ENCODE data around the gene DIAPH2. TPM values are rescaled to one million over a fixed set of nuclear protein-coding genes. Genes with fewer than 3 reads are reported as not detected.

DIAPH2 gene
- total and polyA plus RNA-seq, 2 of the 13 experiments (the other 11 are each of a cell fraction or from before 2014, with no cell fraction given), result 2.1 to 8.5 TPM

DNA sequence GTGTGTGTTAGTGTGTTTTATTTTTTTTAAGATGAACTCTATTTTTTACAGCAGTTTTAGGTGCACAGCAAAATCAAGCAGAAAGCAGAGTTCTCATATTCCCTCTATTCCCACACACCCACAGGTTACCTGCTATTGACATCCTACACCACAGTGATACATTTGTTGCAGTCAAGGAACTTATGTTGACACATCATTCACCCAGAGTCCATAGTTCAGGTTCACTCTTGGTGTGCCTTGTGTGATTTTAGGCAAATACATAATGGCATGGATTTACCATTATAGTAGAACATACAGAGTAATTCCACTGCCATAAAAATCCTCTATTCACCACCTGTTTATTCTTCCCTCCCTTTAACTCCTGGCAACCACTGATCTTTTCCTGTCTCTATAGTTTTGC, 28.7 kb downstream of the DIAPH2 start (continued):
- TF ChIP-seq MLLT10 (CRISPR knock-in tag; IDR thresholded peaks at IDR 0.05), result no peak
- TF ChIP-seq, protein P1, sequence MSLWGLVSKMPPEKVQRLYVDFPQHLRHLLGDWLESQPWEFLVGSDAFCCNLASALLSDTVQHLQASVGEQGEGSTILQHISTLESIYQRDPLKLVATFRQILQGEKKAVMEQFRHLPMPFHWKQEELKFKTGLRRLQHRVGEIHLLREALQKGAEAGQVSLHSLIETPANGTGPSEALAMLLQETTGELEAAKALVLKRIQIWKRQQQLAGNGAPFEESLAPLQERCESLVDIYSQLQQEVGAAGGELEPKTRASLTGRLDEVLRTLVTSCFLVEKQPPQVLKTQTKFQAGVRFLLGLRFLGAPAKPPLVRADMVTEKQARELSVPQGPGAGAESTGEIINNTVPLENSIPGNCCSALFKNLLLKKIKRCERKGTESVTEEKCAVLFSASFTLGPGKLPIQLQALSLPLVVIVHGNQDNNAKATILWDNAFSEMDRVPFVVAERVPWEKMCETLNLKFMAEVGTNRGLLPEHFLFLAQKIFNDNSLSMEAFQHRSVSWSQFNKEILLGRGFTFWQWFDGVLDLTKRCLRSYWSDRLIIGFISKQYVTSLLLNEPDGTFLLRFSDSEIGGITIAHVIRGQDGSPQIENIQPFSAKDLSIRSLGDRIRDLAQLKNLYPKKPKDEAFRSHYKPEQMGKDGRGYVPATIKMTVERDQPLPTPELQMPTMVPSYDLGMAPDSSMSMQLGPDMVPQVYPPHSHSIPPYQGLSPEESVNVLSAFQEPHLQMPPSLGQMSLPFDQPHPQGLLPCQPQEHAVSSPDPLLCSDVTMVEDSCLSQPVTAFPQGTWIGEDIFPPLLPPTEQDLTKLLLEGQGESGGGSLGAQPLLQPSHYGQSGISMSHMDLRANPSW (CRISPR knock-in tag; IDR thresholded peaks at IDR 0.05; ENCODE audit: borderline replicate concordance), result no peak
- no peak for TF ChIP-seq ZNF589 (CRISPR knock-in tag; conservative IDR thresholded peaks at IDR 0.05)
- no peak for TF ChIP-seq ZNF878 (CRISPR knock-in tag; IDR thresholded peaks at IDR 0.05)
- TF ChIP-seq GABPB1 (CRISPR knock-in tag; IDR thresholded peaks at IDR 0.05), result no peak
- TF ChIP-seq ZNF629 (CRISPR knock-in tag; conservative IDR thresholded peaks at IDR 0.05), result no peak
- peak; percentile 81 for TF ChIP-seq FOXA3 (CRISPR knock-in tag; IDR thresholded peaks at IDR 0.05)
- TF ChIP-seq, protein P2, sequence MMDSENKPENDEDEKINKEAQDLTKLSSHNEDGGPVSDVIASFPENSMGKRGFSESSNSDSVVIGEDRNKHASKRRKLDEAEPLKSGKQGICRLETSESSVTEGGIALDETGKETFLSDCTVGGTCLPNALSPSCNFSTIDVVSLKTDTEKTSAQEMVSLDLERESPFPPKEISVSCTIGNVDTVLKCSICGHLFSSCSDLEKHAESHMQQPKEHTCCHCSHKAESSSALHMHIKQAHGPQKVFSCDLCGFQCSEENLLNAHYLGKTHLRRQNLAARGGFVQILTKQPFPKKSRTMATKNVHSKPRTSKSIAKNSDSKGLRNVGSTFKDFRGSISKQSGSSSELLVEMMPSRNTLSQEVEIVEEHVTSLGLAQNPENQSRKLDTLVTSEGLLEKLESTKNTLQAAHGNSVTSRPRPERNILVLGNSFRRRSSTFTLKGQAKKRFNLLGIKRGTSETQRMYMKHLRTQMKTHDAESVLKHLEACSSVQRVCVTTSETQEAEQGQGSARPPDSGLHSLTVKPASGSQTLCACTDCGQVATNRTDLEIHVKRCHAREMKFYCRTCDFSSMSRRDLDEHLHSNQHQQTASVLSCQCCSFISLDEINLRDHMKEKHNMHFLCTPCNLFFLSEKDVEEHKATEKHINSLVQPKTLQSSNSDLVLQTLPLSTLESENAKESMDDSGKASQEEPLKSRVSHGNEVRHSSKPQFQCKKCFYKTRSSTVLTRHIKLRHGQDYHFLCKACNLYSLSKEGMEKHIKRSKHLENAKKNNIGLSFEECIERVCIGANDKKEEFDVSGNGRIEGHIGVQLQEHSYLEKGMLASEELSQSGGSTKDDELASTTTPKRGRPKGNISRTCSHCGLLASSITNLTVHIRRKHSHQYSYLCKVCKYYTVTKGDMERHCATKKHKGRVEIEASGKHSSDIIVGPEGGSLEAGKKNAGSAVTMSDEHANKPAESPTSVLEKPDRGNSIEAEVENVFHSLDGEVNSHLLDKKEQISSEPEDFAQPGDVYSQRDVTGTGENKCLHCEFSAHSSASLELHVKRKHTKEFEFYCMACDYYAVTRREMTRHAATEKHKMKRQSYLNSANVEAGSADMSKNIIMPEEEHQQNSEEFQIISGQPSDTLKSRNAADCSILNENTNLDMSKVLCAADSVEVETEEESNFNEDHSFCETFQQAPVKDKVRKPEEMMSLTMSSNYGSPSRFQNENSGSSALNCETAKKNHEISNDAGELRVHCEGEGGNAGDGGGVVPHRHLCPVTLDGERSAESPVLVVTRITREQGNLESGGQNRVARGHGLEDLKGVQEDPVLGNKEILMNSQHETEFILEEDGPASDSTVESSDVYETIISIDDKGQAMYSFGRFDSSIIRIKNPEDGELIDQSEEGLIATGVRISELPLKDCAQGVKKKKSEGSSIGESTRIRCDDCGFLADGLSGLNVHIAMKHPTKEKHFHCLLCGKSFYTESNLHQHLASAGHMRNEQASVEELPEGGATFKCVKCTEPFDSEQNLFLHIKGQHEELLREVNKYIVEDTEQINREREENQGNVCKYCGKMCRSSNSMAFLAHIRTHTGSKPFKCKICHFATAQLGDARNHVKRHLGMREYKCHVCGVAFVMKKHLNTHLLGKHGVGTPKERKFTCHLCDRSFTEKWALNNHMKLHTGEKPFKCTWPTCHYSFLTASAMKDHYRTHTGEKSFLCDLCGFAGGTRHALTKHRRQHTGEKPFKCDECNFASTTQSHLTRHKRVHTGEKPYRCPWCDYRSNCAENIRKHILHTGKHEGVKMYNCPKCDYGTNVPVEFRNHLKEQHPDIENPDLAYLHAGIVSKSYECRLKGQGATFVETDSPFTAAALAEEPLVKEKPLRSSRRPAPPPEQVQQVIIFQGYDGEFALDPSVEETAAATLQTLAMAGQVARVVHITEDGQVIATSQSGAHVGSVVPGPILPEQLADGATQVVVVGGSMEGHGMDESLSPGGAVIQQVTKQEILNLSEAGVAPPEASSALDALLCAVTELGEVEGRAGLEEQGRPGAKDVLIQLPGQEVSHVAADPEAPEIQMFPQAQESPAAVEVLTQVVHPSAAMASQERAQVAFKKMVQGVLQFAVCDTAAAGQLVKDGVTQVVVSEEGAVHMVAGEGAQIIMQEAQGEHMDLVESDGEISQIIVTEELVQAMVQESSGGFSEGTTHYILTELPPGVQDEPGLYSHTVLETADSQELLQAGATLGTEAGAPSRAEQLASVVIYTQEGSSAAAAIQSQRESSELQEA (CRISPR knock-in tag; IDR thresholded peaks at IDR 0.05; ENCODE audit: not compliant biosample characterization), result no peak
- no peak for TF ChIP-seq MYNN (CRISPR knock-in tag; IDR thresholded peaks at IDR 0.05; ENCODE audit: low read depth)
- TF ChIP-seq SUZ12 (IDR thresholded peaks at IDR 0.05; ENCODE audit: low read depth, low read length), result no peak

All from HepG2 (cell line).